Adrenal gland (tissue), 12 donors: Measurements from ENCODE around the gene DIAPH3. TPM values are rescaled to one million over a fixed set of nuclear protein-coding genes. Genes with fewer than 3 reads are reported as not detected.

ENCODE experiments used
- DNase-seq, 7 donors: peaks; one replicate each; pipeline ENCODE4 v3.0.0-alpha.2; 2019 to 2020
- H3K27ac ChIP-seq, 5 donors: fragments of 200-600 bp; sonication (generic) in 4 of 5; 1 replicate in 3 of 5; 2 replicates in 2 of 5; pipeline versions ENCODE4 v1.5.1 to v1.8.0; 2016 to 2020; ENCODE audit warnings: mild to moderate bottlenecking in 1 of 5
- H3K27me3 ChIP-seq: fragments of 200-600 bp; 2 replicates; pipeline ENCODE4 v1.8.0; 2021
- H3K36me3 ChIP-seq, 2 donors: fragments of 200-600 bp; replicated peaks in 1 of 2; 1 replicate in 1 of 2; 2 replicates in 1 of 2; pipeline versions ENCODE4 v1.5.1 to v1.8.0; 2018 to 2022
- H3K4me1 ChIP-seq, 2 donors: fragments of 200-600 bp; replicated peaks in 1 of 2; 1 replicate in 1 of 2; 2 replicates in 1 of 2; pipeline versions ENCODE4 v1.5.1 to v1.8.0; 2018 to 2021
- H3K4me3 ChIP-seq, 4 donors: fragments of 200-600 bp; sonication (generic) in 3 of 4; one replicate each; pipeline ENCODE4 v1.5.1; 2016 to 2018
- H3K9me3 ChIP-seq, 3 donors: fragments of 200-600 bp; sonication (generic) in 1 of 3; replicated peaks in 1 of 3; 1 replicate in 2 of 3; 2 replicates in 1 of 3; pipeline versions ENCODE4 v1.5.1 to v1.8.0; 2016 to 2021
- POLR2A ChIP-seq, 2 donors: fragments of 450-650 bp; IDR thresholded peaks; one replicate each; pipeline ENCODE4 v1.6.1; 2017; ENCODE audit warnings: antibody characterized with exemption in 2 of 2, mild to moderate bottlenecking in 2 of 2, moderate library complexity in 1 of 2
- WGBS, 4 donors: extraction: QIAGEN DNeasy Blood & Tissue Kit in 2 of 4; methylation state at CpG; one replicate each; pipeline versions ENCODE4 v1.1.5 to v1.1.7; 2013 to 2017; 5-methylcytosine and 5-hydroxymethylcytosine counted together
- intact Hi-C, 2 donors: fragments of 100-400 bp; cut with DNase I; formaldehyde crosslinking; loops; one replicate each; pipeline versions ENCODE4 v1.14.1 to v1.15.0; 2022 to 2023
- polyA plus RNA-seq, 3 donors: library from polyadenylated mRNA; stranded (reverse); fragments of 200-250 nt in 2 of 3; fragments of 350-450 nt in 1 of 3; fragmentation: Illumina TruSeq in 1 of 3; extraction: RNeasy Lipid Tissue Mini Kit (QIAGEN cat#74804) in 1 of 3; gene quantifications; one replicate each; pipeline ENCODE4 v1.2.3, GENCODE V29; 2013 to 2014
- total RNA-seq, 9 donors: library from RNA; depleted of rRNA in 4 of 9; stranded (reverse); fragments of >200 nt in 4 of 9; fragments of 120-200 nt in 1 of 9; fragmentation: NEBNext Ultra II Directional in 1 of 9; extraction: Animal tissue kit (Norgen Biotek cat#: 25700) in 1 of 9; gene quantifications; one replicate each; pipeline versions ENCODE4 v1.1.0 to v1.2.4, GENCODE V29; 2013 to 2023
- TF ChIP-seq, protein P1 (sequence below), 6 experiments: fragments of 450-650 bp in 4 of 6; fragments of 200-600 bp in 2 of 6; sonication (generic) in 1 of 6; IDR thresholded peaks; 1 replicate in 5 of 6; 2 replicates in 1 of 6; pipeline versions ENCODE4 v1.5.1 to v1.8.0; 2016 to 2021; ENCODE audit warnings: antibody characterized with exemption in 6 of 6, mild to moderate bottlenecking in 2 of 6, moderate library complexity in 1 of 6
- donor health status: healthy with polysubstance abuse.
- donor health status: Bipolar disorder and iron deficiency.
- donor health status: DM: yes; HTN: yes; CAD: no.
- donor health status: DM: no; HTN: no; CAD: no.
- donor health status: DM: no; HTN: no; CAD: no.
- donor health status: DM: yes; HTN: yes; CAD: no.

Gene DIAPH3
- total and polyA plus RNA-seq, 12 donors = 0.07 to 4.2 (median 0.42) TPM; not detected in 3

- Histone ChIP-seq H3K27ac (no peak overlapping the region), H3K9me3 (no peaks in the 10 kb centered on the region), H3K27me3 (no peaks in the 10 kb centered on the region), H3K4me1 (no peaks in the 10 kb centered on the region), H3K4me3 (no peak overlapping the region), H3K36me3 (no peaks in the 10 kb centered on the region)
- intact Hi-C loops = no loop called here
- DNase-seq = no peak
- WGBS, 4 donors = 17 to 40% (median 24%) methylated on average over 3 of the region's 3 CpGs
- TF ChIP-seq POLR2A (IDR thresholded peaks at IDR 0.05) = no peak
- TF ChIP-seq, protein P1, sequence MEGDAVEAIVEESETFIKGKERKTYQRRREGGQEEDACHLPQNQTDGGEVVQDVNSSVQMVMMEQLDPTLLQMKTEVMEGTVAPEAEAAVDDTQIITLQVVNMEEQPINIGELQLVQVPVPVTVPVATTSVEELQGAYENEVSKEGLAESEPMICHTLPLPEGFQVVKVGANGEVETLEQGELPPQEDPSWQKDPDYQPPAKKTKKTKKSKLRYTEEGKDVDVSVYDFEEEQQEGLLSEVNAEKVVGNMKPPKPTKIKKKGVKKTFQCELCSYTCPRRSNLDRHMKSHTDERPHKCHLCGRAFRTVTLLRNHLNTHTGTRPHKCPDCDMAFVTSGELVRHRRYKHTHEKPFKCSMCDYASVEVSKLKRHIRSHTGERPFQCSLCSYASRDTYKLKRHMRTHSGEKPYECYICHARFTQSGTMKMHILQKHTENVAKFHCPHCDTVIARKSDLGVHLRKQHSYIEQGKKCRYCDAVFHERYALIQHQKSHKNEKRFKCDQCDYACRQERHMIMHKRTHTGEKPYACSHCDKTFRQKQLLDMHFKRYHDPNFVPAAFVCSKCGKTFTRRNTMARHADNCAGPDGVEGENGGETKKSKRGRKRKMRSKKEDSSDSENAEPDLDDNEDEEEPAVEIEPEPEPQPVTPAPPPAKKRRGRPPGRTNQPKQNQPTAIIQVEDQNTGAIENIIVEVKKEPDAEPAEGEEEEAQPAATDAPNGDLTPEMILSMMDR (IDR thresholded peaks at IDR 0.05) = no peak
Observed at GRCh38 chr13:59865398-59865797, 298.3 kb downstream of the DIAPH3 start.

GRCh38 chr13:59863621-59864020 lies 300.1 kb downstream of the DIAPH3 start:
- Histone ChIP-seq H3K27ac (no peak overlapping the region), H3K27me3 (no peaks in the 10 kb centered on the region), H3K9me3 (no peaks in the 10 kb centered on the region), H3K4me3 (no peak overlapping the region), H3K36me3 (no peaks in the 10 kb centered on the region), H3K4me1 (no peaks in the 10 kb centered on the region)
- DNase-seq = no peak
- intact Hi-C loops = no loop called here
- no peak for TF ChIP-seq POLR2A (IDR thresholded peaks at IDR 0.05)
- TF ChIP-seq, protein P1 (IDR thresholded peaks at IDR 0.05) = no peak
- 81 to 89% (median 85%) methylated on average over 1 of the region's 1 CpG for WGBS, 4 donors

GRCh38 chr13:59861676-59862075 lies 302.1 kb downstream of the DIAPH3 start:
- intact Hi-C loops = no loop called here
- Histone ChIP-seq H3K4me1 (no peaks in the 10 kb centered on the region), H3K27me3 (no peaks in the 10 kb centered on the region), H3K9me3 (no peaks in the 10 kb centered on the region), H3K27ac (no peak overlapping the region), H3K36me3 (no peaks in the 10 kb centered on the region), H3K4me3 (no peak overlapping the region)
- 92 to 96% (median 96%) methylated on average over 4 of the region's 4 CpGs for WGBS, 4 donors
- TF ChIP-seq, protein P1 (IDR thresholded peaks at IDR 0.05) = no peak
- no peak for TF ChIP-seq POLR2A (IDR thresholded peaks at IDR 0.05)
- DNase-seq = no peak

- H3K4me1 ChIP-seq = no peaks in the 10 kb centered on the region
- intact Hi-C loops = no loop called here
- no peak overlapping the region for H3K4me3 ChIP-seq
- H3K27me3 ChIP-seq = no peaks in the 10 kb centered on the region
- DNase-seq = no peak
- no peak overlapping the region for H3K27ac ChIP-seq
- TF ChIP-seq, protein P1 (IDR thresholded peaks at IDR 0.05) = no peak
- TF ChIP-seq POLR2A (IDR thresholded peaks at IDR 0.05) = no peak
- H3K9me3 ChIP-seq = no peaks in the 10 kb centered on the region
- H3K36me3 ChIP-seq = no peaks in the 10 kb centered on the region
Observed at GRCh38 chr13:59856281-59856810, 307.4 kb downstream of the DIAPH3 start.
